ENCODE results near the gene USP53.
A peak's percentile ranks its signal among the peaks of the same experiment; 100 is the strongest.
"Not testable (repeated sequence)": the region's sequence is repeated elsewhere in the genome, so short reads cannot be mapped to it uniquely, and the experiment has no call there.

Gene USP53

DNA sequence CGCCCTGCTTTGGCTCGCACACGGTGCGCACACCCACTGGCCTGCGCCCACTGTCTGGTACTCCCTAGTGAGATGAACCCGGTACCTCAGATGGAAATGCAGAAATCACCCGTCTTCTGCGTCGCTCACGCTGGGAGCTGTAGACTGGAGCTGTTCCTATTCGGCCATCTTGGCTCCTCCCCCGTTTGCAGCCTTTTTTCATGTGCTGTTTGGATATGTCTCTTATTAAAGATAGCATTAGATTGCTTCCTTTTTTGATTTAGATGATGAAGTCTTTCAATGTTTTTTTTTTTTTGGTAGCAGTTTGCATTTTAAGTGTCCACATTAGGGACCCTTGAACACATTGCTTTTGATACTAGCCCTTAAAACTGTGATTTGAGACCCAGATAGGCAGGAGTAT, 67.4 kb downstream of the USP53 start:
- DNase-seq = not testable (repeated sequence)

GRCh38 chr4:119281393-119281792, 68.9 kb downstream of the USP53 start:
- DNase-seq = no peak

- no peak for DNase-seq
These were observed 72.6 kb downstream of the USP53 start for GRCh38 chr4:119284876-119285780.

DNA sequence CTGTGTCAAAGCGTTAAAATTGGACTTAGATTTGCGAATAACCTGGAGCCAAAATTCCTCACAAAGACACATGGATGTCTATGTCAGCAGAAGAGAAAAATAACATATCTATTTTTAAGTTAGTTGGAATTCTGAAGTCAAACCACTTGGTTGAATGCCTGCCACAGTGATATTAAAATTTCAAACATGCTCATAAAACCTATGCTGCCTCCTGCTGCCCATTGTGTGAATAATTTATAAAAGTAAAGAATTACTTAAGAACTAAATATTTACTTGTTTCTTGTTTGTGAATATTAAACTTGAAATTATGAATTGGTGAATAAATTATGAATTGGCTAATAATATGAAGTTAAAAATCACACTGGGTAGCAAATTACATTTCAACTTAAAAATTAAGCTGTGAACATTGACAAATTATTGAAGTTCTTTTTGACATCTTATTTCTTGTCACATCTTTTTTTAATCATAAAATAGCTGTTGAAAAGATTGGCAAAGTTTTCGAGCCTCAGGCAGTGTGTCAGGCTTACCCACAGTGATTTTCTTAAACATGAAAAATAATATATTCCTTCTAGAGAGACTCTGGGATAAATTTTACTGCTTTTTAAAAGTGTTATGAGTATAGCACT, 74.0 kb downstream of the USP53 start:
- no peak for DNase-seq

- DNase-seq = no peak
These were observed 76.8 kb downstream of the USP53 start for GRCh38 chr4:119289313-119289712.

- DNase-seq = no peak
These were observed 78.1 kb downstream of the USP53 start for GRCh38 chr4:119290598-119290997.

GRCh38 chr4:119296356-119296755, 83.8 kb downstream of the USP53 start:
- DNase-seq = no peak

DNA sequence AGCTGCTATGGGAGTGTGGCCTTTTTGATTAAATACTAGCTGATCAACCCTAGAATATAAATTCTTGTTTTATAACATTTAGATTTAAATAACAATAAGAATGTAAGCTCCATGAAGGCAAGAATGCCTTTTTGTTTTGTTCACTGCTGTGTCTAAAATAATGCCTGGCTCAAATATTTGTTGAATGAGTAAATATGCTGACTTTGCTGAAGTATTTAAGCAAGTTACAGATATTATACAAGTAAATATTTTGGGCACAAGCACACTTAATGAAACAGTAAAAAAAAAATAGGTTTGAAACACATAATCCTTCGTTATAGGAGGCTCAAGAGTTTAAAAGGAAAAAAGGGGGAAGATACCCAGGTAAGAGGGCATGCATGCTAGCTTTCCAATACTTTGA, 85.3 kb downstream of the USP53 start:
- no peak for DNase-seq

- DNase-seq = no peak
These were observed 86.8 kb downstream of the USP53 start for GRCh38 chr4:119299260-119299671.

GRCh38 chr4:119299741-119300100, 87.2 kb downstream of the USP53 start:
- DNase-seq = no peak

- DNase-seq = no peak
These were observed 87.8 kb downstream of the USP53 start for GRCh38 chr4:119300101-119300978.

DNA sequence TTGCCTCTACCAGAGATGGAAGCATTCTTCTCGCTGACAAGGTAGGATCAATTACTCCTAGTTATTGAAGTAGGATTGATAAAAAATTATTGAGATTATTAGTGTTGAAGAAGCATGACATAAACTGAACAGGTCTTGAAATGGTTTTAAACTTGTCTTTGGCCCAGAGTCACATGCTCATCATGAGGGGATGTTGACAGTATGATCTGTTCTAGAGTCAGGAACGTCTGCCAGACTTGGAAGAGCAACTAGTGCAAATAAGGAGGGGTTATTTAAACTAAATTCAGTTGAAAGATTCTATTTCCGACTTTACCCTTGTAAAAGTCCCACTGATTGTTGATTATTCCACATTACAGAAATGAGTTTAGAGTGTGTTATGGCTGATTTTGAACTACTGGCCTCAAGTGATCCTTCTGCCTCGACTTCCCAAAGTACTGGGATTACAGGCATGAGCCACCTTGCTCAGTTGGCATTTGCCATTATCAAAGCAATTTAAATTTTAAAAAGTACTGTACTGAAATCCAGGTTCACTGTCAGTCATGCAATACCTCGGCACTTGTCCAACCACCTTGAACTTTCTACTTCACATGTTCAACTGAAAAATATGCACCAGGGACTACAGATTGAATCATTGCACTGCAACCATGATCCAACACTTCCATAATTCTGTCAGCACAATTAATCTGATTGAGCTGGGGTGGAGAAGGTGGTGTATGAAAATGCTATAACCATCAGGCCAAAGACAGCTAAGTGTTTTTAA, 89.7 kb downstream of the USP53 start:
- DNase-seq = no peak

DNA sequence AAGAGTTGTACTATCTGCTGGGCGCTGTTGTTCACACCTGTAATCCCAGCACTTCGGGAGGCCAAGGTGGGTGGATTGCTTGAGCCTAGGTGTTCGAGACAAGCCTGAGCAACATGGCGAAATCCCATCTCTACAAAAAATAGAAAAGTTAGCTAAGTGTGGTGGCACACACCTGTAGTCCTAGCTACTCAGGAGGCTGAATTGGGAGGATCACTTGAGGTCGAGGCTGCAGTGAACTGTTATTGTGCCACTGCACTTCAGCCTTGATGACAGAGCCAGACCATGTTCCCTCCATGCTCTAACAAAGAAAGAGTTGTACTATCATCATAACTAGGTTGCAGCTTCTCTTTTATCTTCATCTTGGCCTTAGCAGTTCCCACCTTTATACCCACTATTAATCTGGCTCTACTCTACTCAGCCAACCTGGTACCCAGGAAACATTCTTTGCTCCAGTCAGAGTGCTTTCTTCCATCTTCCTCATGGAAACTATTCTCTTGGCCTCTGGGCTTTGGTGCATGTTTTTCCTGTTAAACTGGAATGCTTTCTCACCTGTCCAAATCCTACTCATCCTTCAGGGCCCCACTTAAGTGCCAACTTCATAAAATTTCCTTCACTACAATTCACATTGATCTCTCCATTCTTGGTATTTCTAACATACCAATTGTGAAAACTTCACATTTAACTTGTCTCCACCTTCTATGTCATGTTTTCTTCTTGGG, 91.2 kb downstream of the USP53 start:
- DNase-seq = no peak

- no peak for DNase-seq
These were observed 91.9 kb downstream of the USP53 start for GRCh38 chr4:119304431-119304830.

DNA sequence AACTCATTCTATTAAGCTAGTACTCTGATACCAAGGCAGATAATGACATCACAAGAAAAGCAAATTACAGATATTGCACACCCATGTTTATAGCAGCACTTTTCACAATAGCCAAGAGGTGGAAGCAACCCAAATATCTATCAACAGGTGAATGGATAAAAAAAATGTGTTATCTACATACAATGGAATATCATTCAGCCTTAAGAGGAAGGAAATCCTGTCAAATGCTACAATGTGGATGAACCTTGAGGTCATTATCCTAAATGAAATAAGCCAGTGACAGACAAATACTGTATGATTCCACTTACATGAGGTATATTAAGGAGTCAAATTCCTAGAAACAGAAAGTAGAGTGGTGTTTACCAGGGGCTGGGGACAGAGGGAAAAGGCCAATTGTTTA, 95.1 kb downstream of the USP53 start:
- no peak for DNase-seq

DNA sequence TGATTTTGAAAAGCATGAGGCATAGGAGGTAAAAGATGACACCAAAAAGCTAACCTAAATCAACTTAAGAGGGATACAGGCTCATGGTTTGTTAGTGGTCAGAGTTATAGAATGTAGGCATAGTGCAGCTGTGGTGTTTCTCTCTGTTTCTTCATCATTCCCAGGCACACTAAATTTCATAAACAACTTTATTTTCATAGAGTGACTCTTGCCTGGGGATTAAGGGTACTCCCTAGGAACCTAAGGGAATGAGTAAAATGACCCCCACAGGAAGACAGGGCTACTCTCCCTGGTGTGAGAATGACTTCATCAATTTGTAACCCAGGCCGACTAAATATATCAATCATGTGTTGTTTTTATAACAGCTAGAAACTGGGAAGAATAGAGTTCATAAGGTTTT, 98.3 kb downstream of the USP53 start:
- DNase-seq = no peak

DNA sequence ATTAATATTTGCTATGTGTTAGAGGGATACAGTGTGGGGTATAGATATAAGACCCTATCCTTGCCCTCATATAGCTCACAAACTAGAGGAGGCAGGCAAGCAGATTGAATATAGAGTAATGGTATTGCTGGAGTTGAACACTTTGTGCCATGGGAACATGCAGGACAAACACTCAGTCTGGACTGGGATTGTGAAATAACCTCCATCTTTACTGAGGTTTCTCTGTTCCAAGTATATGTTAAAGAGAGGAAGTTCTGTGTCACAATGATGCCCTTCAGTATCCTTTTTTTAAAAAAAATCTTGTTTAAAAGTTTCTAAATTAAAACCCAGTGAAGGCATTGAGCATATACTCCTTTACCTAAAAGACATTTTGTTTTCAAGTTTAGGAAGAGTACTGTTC, 100.7 kb downstream of the USP53 start:
- DNase-seq = no peak

DNA sequence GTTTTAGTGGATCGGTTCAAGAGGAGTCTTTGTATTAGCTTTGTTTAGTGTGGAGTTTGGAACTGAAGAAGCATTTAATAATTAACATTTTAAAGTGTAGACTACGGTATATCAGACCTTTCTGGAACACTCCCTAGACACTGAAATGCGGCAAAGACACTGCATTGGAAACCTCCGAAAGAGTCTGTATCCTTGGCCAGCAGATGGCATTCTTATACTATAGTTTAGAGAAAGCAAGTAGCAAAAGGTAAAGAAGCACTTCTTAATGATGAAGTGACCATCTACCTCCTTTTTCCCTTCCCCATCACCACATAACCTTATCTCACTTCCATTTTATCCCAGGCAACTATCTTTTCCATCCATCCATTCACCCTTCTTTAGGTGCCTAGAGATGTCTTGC, 101.8 kb downstream of the USP53 start:
- DNase-seq = peak; percentile 30

DNA sequence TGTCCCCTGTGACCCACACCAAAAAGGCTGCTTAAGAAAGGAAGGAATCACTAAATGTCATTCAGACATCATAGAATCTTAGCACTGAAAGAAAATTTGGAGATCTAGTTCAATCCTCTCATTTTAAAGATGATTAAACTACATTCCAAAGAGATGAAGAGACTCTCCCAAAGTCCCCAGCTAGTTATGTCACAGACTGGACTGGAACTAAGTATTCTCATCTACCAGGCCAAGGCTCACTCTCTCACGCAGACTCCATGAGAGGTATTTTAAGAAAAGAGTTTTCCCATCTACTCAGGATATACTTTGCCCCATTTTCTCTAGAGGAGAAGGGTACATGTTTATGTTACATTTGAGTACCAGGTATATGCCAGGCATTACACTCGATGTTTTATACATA, 102.5 kb downstream of the USP53 start:
- no peak for DNase-seq

DNA sequence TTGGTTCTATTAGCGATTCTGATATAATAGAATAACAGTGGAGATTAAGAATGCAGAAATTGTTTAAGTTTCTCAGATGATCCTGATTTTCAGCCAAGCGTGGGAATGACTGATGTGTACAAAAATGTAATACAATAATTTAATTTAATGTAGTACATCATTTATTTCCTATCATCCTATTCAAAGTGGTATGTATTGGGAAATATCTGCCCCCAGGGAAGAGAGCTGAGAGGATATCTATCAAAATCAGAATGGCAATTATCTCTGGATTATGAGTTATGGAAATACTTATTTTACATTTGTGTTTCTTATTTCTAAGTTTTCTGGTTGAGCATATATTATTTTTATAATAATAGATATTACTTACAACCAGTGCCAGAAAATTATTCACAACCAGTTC, 105.5 kb downstream of the USP53 start:
- no peak for DNase-seq

- DNase-seq = no peak
These were observed 109.6 kb downstream of the USP53 start, which contains the start of gene FABP2 for GRCh38 chr4:119321921-119322687. TSS of gene FABP2 (minus strand) at chr4:119322138. CDS start at chr4:119322102, 36 bp downstream.

Data from NCI-H1092 treated with DMSO at 0.1 percent for 48 hours (cell line).